Right cardiac atrium (tissue), 5 donors: ENCODE data around the gene EFCC1. TPM values are rescaled to one million over a fixed set of nuclear protein-coding genes. Genes with fewer than 3 reads are reported as not detected.

Experiments used
- ATAC-seq, 2 donors: fragments of 200-7000 bp; cut with Tn5 transposase; one replicate each; pipeline versions ENCODE4 v1.8.0 to v1.9.1; 2020; ENCODE audit warnings: moderate library complexity in 2 of 2, mild to moderate bottlenecking in 1 of 2
- DNase-seq, 3 donors: peaks; one replicate each; pipeline ENCODE4 v3.0.0-alpha.2; 2020
- H3K27ac ChIP-seq: one replicate; pipeline ENCODE4 v1.5.1; 2013; ENCODE audit warnings: mild to moderate bottlenecking, low read length, control low read depth, moderate library complexity
- H3K27me3 ChIP-seq: one replicate; pipeline ENCODE4 v1.6.1; 2013; ENCODE audit not compliant: control insufficient read depth, insufficient read depth
- H3K4me1 ChIP-seq: one replicate; pipeline ENCODE4 v1.6.1; 2013; ENCODE audit warnings: low read length; ENCODE audit not compliant: control insufficient read depth, insufficient read depth
- H3K4me3 ChIP-seq: one replicate; pipeline ENCODE4 v1.5.1; 2013; ENCODE audit warnings: low read length, control low read depth
- H3K9me3 ChIP-seq: one replicate; pipeline ENCODE4 v1.6.1; 2013; ENCODE audit warnings: low read length; ENCODE audit not compliant: control insufficient read depth
- WGBS: extraction: QIAGEN DNeasy Blood & Tissue Kit; methylation state at CpG from one replicate; pipeline ENCODE4 v1.1.7; 2013; 5-methylcytosine and 5-hydroxymethylcytosine counted together
- intact Hi-C, 4 donors: fragments of 100-400 bp; cut with DNase I; formaldehyde crosslinking; loops; one replicate each; pipeline versions ENCODE4 v1.11.0 to v1.14.0; 2022 to 2023
- polyA plus RNA-seq: library from polyadenylated mRNA; stranded (reverse); fragments of 200-250 nt; gene quantifications from one replicate; pipeline ENCODE4 v1.2.3, GENCODE V29; 2013
- total RNA-seq, 4 donors: library from RNA; stranded (reverse); fragmentation: NEBNext Ultra II Directional; extraction: Animal tissue kit (Norgen Biotek cat#: 25700); gene quantifications; one replicate each; pipeline ENCODE4 v1.2.1, GENCODE V29; 2021
- donor health status: healthy with polysubstance abuse.
- donor health status: DM: no; HTN: yes; CAD: no.
- donor health status: DM: no; HTN: no; CAD: no.
- donor health status: DM: no; HTN: yes; CAD: no; lungs with severe emphysema.
- donor health status: DM: yes; HTN: yes; CAD: no.

The EFCC1 gene
- total and polyA plus RNA-seq, 5 donors, result 0.69 to 1.2 (median 1.1) TPM

GRCh38 chr3:129016720-129017483 lies 15.8 kb downstream of the EFCC1 start:
- no peak overlapping the region for H3K4me3 ChIP-seq
- H3K4me1 ChIP-seq, result peaks cover 13% of the 10 kb centered on the region
- WGBS, result 54% methylated on average over 14 of the region's 14 CpGs
- no peaks in the 10 kb centered on the region for H3K9me3 ChIP-seq
- H3K27me3 ChIP-seq, result no peaks in the 10 kb centered on the region
- H3K27ac ChIP-seq, result peak overlapping the region; percentile 79
- intact Hi-C loops, result no loop called here
- DNase-seq (peak; percentile 76 to 85 (median 84)), ATAC-seq (peak; percentile 54 to 75)

GRCh38 chr3:129017484-129017899 lies 16.4 kb downstream of the EFCC1 start:
- intact Hi-C loops, result no loop called here
- Histone ChIP-seq H3K4me3 (no peak overlapping the region), H3K27me3 (no peaks in the 10 kb centered on the region), H3K4me1 (peaks cover 13% of the 10 kb centered on the region), H3K9me3 (no peaks in the 10 kb centered on the region), H3K27ac (peak overlapping the region; percentile 75)
- 27% methylated on average over 7 of the region's 7 CpGs for WGBS
- no peak for ATAC-seq
- DNase-seq, result no peak

GRCh38 chr3:129018271-129018670 lies 17.2 kb downstream of the EFCC1 start:
- ATAC-seq (no peak), DNase-seq (no peak)
- Histone ChIP-seq H3K9me3 (no peaks in the 10 kb centered on the region), H3K4me3 (no peak overlapping the region), H3K27me3 (no peaks in the 10 kb centered on the region), H3K27ac (no peak overlapping the region), H3K4me1 (peaks cover 13% of the 10 kb centered on the region)
- intact Hi-C loops, result no loop called here
- 71% methylated on average over 2 of the region's 2 CpGs for WGBS

GRCh38 chr3:129018751-129019150 lies 17.6 kb downstream of the EFCC1 start:
- intact Hi-C loops, result no loop called here
- Histone ChIP-seq H3K27me3 (no peaks in the 10 kb centered on the region), H3K4me1 (peaks cover 11% of the 10 kb centered on the region), H3K4me3 (no peak overlapping the region), H3K9me3 (no peaks in the 10 kb centered on the region), H3K27ac (no peak overlapping the region)
- no peak for DNase-seq
- WGBS, result 80% methylated on average over 9 of the region's 9 CpGs
- no peak for ATAC-seq

GRCh38 chr3:129019266-129019665 lies 18.2 kb downstream of the EFCC1 start:
- DNase-seq, result no peak
- intact Hi-C loops, result no loop called here
- H3K4me3 ChIP-seq, result no peak overlapping the region
- 94% methylated on average over 3 of the region's 3 CpGs for WGBS
- H3K4me1 ChIP-seq, result peaks cover 11% of the 10 kb centered on the region
- H3K9me3 ChIP-seq, result no peaks in the 10 kb centered on the region
- H3K27ac ChIP-seq, result no peak overlapping the region
- H3K27me3 ChIP-seq, result no peaks in the 10 kb centered on the region
- ATAC-seq, result no peak

GRCh38 chr3:129020691-129021090 lies 19.6 kb downstream of the EFCC1 start:
- WGBS, result 80% methylated on average over 5 of the region's 5 CpGs
- intact Hi-C loops, result no loop called here
- H3K4me3 ChIP-seq, result no peak overlapping the region
- H3K27me3 ChIP-seq, result no peaks in the 10 kb centered on the region
- no peaks in the 10 kb centered on the region for H3K9me3 ChIP-seq
- DNase-seq, result no peak
- peaks cover 6% of the 10 kb centered on the region for H3K4me1 ChIP-seq
- no peak for ATAC-seq
- H3K27ac ChIP-seq, result no peak overlapping the region

GRCh38 chr3:129021140-129021551 lies 20.0 kb downstream of the EFCC1 start:
- Histone ChIP-seq H3K4me3 (no peak overlapping the region), H3K9me3 (no peaks in the 10 kb centered on the region), H3K27ac (no peak overlapping the region), H3K27me3 (no peaks in the 10 kb centered on the region), H3K4me1 (peaks cover 4% of the 10 kb centered on the region)
- intact Hi-C loops, result no loop called here
- ATAC-seq (no peak), DNase-seq (no peak)
- WGBS, result 73% methylated on average over 6 of the region's 6 CpGs

- WGBS, result 43% methylated on average over 15 of the region's 15 CpGs
- Histone ChIP-seq H3K27ac (no peak overlapping the region), H3K9me3 (no peaks in the 10 kb centered on the region), H3K4me3 (no peak overlapping the region), H3K27me3 (no peaks in the 10 kb centered on the region), H3K4me1 (peaks cover 2% of the 10 kb centered on the region)
- DNase-seq, result peak; percentile 84 to 90 (median 89)
- intact Hi-C loops, result no loop called here
- ATAC-seq, result peak; percentile 48 to 65
Measured at GRCh38 chr3:129022114-129023007, 21.3 kb downstream of the EFCC1 start.

GRCh38 chr3:129023008-129023358 lies 21.9 kb downstream of the EFCC1 start:
- ATAC-seq (no peak), DNase-seq (no peak)
- intact Hi-C loops, result no loop called here
- H3K4me1 ChIP-seq, result peaks cover 2% of the 10 kb centered on the region
- H3K4me3 ChIP-seq, result no peak overlapping the region
- no peaks in the 10 kb centered on the region for H3K27me3 ChIP-seq
- H3K9me3 ChIP-seq, result no peaks in the 10 kb centered on the region
- WGBS, result 65% methylated on average over 1 of the region's 1 CpG
- no peak overlapping the region for H3K27ac ChIP-seq

GRCh38 chr3:129023909-129024308 lies 22.8 kb downstream of the EFCC1 start:
- Histone ChIP-seq H3K27me3 (no peaks in the 10 kb centered on the region), H3K9me3 (no peaks in the 10 kb centered on the region), H3K4me3 (no peak overlapping the region), H3K4me1 (peaks cover 2% of the 10 kb centered on the region), H3K27ac (no peak overlapping the region)
- no peak for ATAC-seq
- DNase-seq, result no peak
- WGBS, result 83% methylated on average over 2 of the region's 2 CpGs
- intact Hi-C loops, result no loop called here

GRCh38 chr3:129025108-129025507 lies 24.0 kb downstream of the EFCC1 start:
- Histone ChIP-seq H3K4me3 (no peak overlapping the region), H3K27me3 (no peaks in the 10 kb centered on the region), H3K4me1 (peaks cover 2% of the 10 kb centered on the region), H3K9me3 (no peaks in the 10 kb centered on the region), H3K27ac (no peak overlapping the region)
- no peak for ATAC-seq
- peak in 2 of 3 donors; percentile 5 to 47 for DNase-seq
- WGBS, result 77% methylated on average over 15 of the region's 15 CpGs
- intact Hi-C loops, result no loop called here
